HepG2 (cell line): ENCODE measurements around the gene ATP5MC2.

Experiments
- JUN ChIP-seq: sonication (generic); formaldehyde crosslinking; IDR thresholded peaks from 2 replicates; pipeline ENCODE4 v1.4.0; 2020; ENCODE audit warnings: mild to moderate bottlenecking, missing genetic modification reagents
- NFE2 ChIP-seq: sonication (generic); formaldehyde crosslinking; IDR thresholded peaks from 2 replicates; pipeline ENCODE4 v1.4.0; 2020; ENCODE audit warnings: missing genetic modification reagents
- NFE2L1 ChIP-seq: sonication (generic); formaldehyde crosslinking; IDR thresholded peaks from 2 replicates; pipeline ENCODE4 v1.4.0; 2020; ENCODE audit warnings: missing genetic modification reagents, mild to moderate bottlenecking, borderline replicate concordance
- POLR2A ChIP-seq, 2 experiments: IDR thresholded peaks; 2 replicates each; pipeline ENCODE4 v1.6.1; 2011; ENCODE audit warnings: low read depth in 2 of 2, low read length in 2 of 2, mild to moderate bottlenecking in 1 of 2, moderate library complexity in 1 of 2; ENCODE audit not compliant: insufficient read depth in 1 of 2
- POLR2AphosphoS5 ChIP-seq: IDR thresholded peaks from 2 replicates; pipeline ENCODE4 v1.6.1; 2012; ENCODE audit warnings: low read depth, low read length
- ZBTB7A ChIP-seq: sonication (generic); formaldehyde crosslinking; IDR thresholded peaks from 2 replicates; pipeline ENCODE4 v1.8.0; 2022; ENCODE audit warnings: mild to moderate bottlenecking, missing genetic modification reagents
- ZNF12 ChIP-seq: sonication (generic); formaldehyde crosslinking; IDR thresholded peaks from 2 replicates; pipeline ENCODE4 v1.5.0; 2020; ENCODE audit warnings: missing genetic modification reagents
- ZNF629 ChIP-seq: sonication (generic); formaldehyde crosslinking; conservative IDR thresholded peaks from 2 replicates; pipeline ENCODE4 v1.5.0; 2020; ENCODE audit warnings: missing genetic modification reagents
- TF ChIP-seq, protein P1 (sequence below): sonication (generic); formaldehyde crosslinking; IDR thresholded peaks from 2 replicates; pipeline ENCODE4 v1.8.1; 2022; ENCODE audit warnings: mild to moderate bottlenecking, missing genetic modification reagents
- TF ChIP-seq, protein P2 (sequence below): IDR thresholded peaks from 2 replicates; pipeline ENCODE4 v1.6.1; 2012; ENCODE audit warnings: inconsistent platforms

DNA sequence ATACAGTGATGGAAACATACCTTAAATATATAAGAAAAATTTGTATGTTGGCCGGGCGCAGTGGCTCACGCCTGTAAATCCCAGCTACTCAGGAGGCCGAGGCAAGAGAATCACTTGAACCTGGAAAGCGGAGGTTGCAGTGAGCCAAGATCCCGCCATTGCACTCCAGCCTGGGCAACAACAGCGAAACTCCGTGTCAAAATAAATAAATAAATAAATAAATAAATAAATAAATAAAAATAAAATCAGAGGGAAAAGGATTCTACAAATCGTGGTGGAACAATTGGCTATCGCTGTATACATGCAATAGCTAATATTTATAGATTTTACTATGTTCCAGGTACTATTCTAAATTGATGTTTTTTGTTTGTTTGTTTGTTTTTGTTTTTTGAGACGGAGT, 48.0 kb downstream of the ATP5MC2 start:
- TF ChIP-seq ZNF629 (CRISPR knock-in tag) (no peak), POLR2AphosphoS5 (no peak), NFE2 (no peak), ZNF12 (CRISPR knock-in tag) (no peak), NFE2L1 (CRISPR knock-in tag) (no peak), JUN (CRISPR knock-in tag) (no peak), ZBTB7A (no peak), POLR2A (IDR thresholded peaks at IDR 0.05; ENCODE audit: insufficient read depth in 1 of 2, low read depth in 2 of 2, low read length in 2 of 2) (no peak)
- TF ChIP-seq, protein P1, sequence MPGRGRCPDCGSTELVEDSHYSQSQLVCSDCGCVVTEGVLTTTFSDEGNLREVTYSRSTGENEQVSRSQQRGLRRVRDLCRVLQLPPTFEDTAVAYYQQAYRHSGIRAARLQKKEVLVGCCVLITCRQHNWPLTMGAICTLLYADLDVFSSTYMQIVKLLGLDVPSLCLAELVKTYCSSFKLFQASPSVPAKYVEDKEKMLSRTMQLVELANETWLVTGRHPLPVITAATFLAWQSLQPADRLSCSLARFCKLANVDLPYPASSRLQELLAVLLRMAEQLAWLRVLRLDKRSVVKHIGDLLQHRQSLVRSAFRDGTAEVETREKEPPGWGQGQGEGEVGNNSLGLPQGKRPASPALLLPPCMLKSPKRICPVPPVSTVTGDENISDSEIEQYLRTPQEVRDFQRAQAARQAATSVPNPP (CRISPR knock-in tag) = no peak
- TF ChIP-seq, protein P2, sequence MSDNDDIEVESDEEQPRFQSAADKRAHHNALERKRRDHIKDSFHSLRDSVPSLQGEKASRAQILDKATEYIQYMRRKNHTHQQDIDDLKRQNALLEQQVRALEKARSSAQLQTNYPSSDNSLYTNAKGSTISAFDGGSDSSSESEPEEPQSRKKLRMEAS = no peak
